HEK293 (cell line): ENCODE measurements around the gene RAMP1.

Source experiments
- CTCF ChIA-PET: fragments of 350-600 bp; formaldehyde crosslinking; extraction: SDS; loops from one replicate; lab custom pipeline; 2021; ENCODE audit warnings: antibody characterized with exemption; lab: Yijun Ruan, JAX
- POLR2A ChIA-PET: fragments of 300-600 bp; formaldehyde crosslinking; extraction: SDS; loops from one replicate; lab custom pipeline; 2020; ENCODE audit warnings: antibody characterized with exemption, inconsistent platforms; lab: Yijun Ruan, JAX
- H3K27ac ChIP-seq: fragments of 200-500 bp; sonication (Bioruptor generic); 2 replicates; pipeline ENCODE4 v1.5.1; 2014; ENCODE audit warnings: low read depth, low read length, control low read depth, inconsistent platforms; ENCODE audit errors: extremely low read depth
- H3K36me3 ChIP-seq, 2 experiments: fragments of 200-500 bp in 1 of 2; sonication (Bioruptor generic) in 1 of 2; 1 replicate in 1 of 2; 2 replicates in 1 of 2; pipeline ENCODE4 v1.5.1; 2014 to 2017; ENCODE audit warnings: inconsistent platforms in 2 of 2, low read length in 2 of 2; ENCODE audit not compliant: control insufficient read depth in 2 of 2, insufficient read depth in 1 of 2
- H3K4me1 ChIP-seq: fragments of 200-500 bp; sonication (Bioruptor generic); 2 replicates; pipeline ENCODE4 v1.5.1; 2014; ENCODE audit warnings: mild to moderate bottlenecking, low read length, inconsistent platforms; ENCODE audit not compliant: control insufficient read depth, insufficient read depth
- H3K4me3 ChIP-seq: 2 replicates; pipeline ENCODE4 v1.5.1; 2011; ENCODE audit warnings: low read depth, mild to moderate bottlenecking, control low read depth, low read length, moderate library complexity
- H3K9me3 ChIP-seq: fragments of 200-500 bp; sonication (Bioruptor generic); 2 replicates; pipeline ENCODE4 v1.5.1; 2014; ENCODE audit warnings: low read depth, low read length, inconsistent platforms; ENCODE audit not compliant: control insufficient read depth, insufficient read depth
- EGR2 ChIP-seq: fragments of 450-650 bp; formaldehyde crosslinking; IDR thresholded peaks from 2 replicates; pipeline ENCODE4 v1.5.1; 2016; ENCODE audit warnings: low read depth, missing biosample characterization, missing genetic modification characterization
- KLF9 ChIP-seq: fragments of 450-650 bp; formaldehyde crosslinking; IDR thresholded peaks from 2 replicates; pipeline ENCODE4 v1.5.1; 2016; ENCODE audit warnings: missing biosample characterization, missing genetic modification characterization, low read depth
- MZF1 ChIP-seq: fragments of 450-650 bp; formaldehyde crosslinking; IDR thresholded peaks from 2 replicates; pipeline ENCODE4 v1.5.1; 2017; ENCODE audit warnings: missing biosample characterization, missing genetic modification characterization, borderline replicate concordance
- SCRT2 ChIP-seq: fragments of 450-650 bp; formaldehyde crosslinking; IDR thresholded peaks from 2 replicates; pipeline ENCODE4 v1.5.1; 2016; ENCODE audit warnings: missing biosample characterization, missing genetic modification characterization
- ZNF157 ChIP-seq: fragments of 450-650 bp; formaldehyde crosslinking; IDR thresholded peaks from 2 replicates; pipeline ENCODE4 v1.5.1; 2016; ENCODE audit warnings: missing biosample characterization, missing genetic modification characterization
- ZNF311 ChIP-seq: fragments of 450-650 bp; formaldehyde crosslinking; IDR thresholded peaks from 2 replicates; pipeline ENCODE4 v1.5.1; 2017; ENCODE audit warnings: missing biosample characterization, missing genetic modification characterization, borderline replicate concordance
- ZNF394 ChIP-seq: fragments of 450-650 bp; formaldehyde crosslinking; IDR thresholded peaks from 2 replicates; pipeline ENCODE4 v1.5.1; 2016; ENCODE audit warnings: missing biosample characterization, missing genetic modification characterization, mild to moderate bottlenecking, moderate library complexity, borderline replicate concordance
- ZNF423 ChIP-seq: fragments of 450-650 bp; formaldehyde crosslinking; IDR thresholded peaks from 2 replicates; pipeline ENCODE4 v1.5.1; 2016; ENCODE audit warnings: missing biosample characterization, missing genetic modification characterization
- ZNF558 ChIP-seq: fragments of 450-650 bp; formaldehyde crosslinking; IDR thresholded peaks from 2 replicates; pipeline ENCODE4 v1.5.1; 2016; ENCODE audit warnings: missing biosample characterization, missing genetic modification characterization
- ZNF596 ChIP-seq: fragments of 450-650 bp; IDR thresholded peaks from 2 replicates; pipeline ENCODE4 v1.5.0; 2018; ENCODE audit warnings: missing biosample characterization, mild to moderate bottlenecking, missing genetic modification characterization, moderate library complexity
- ZNF626 ChIP-seq: fragments of 450-650 bp; sonication (Bioruptor Pico); formaldehyde crosslinking; IDR thresholded peaks from 2 replicates; pipeline ENCODE4 v1.5.1; 2018; ENCODE audit warnings: missing biosample characterization, missing genetic modification characterization, inconsistent platforms
- ZNF654 ChIP-seq: fragments of 450-650 bp; formaldehyde crosslinking; IDR thresholded peaks from 2 replicates; pipeline ENCODE4 v1.5.1; 2016; ENCODE audit warnings: low read depth, missing biosample characterization, missing genetic modification characterization
- TF ChIP-seq, protein P1 (sequence below): IDR thresholded peaks from 2 replicates; pipeline ENCODE4 v1.6.1; 2011; ENCODE audit warnings: mild to moderate bottlenecking, low read depth, low read length, borderline replicate concordance
- TF ChIP-seq, protein P2 (sequence below): fragments of 450-650 bp; formaldehyde crosslinking; IDR thresholded peaks from 2 replicates; pipeline ENCODE4 v1.5.1; 2016; ENCODE audit warnings: missing biosample characterization, missing genetic modification characterization
- TF ChIP-seq, protein P3 (sequence below): fragments of 450-650 bp; formaldehyde crosslinking; IDR thresholded peaks from 2 replicates; pipeline ENCODE4 v1.5.1; 2016; ENCODE audit warnings: missing biosample characterization, missing genetic modification characterization, borderline replicate concordance
- TF ChIP-seq, protein P4 (sequence below): fragments of 450-650 bp; formaldehyde crosslinking; IDR thresholded peaks from 2 replicates; pipeline ENCODE4 v1.5.1; 2016; ENCODE audit warnings: missing biosample characterization, missing genetic modification characterization
- TF ChIP-seq, protein P5 (sequence below): fragments of 450-650 bp; formaldehyde crosslinking; IDR thresholded peaks from 2 replicates; pipeline ENCODE4 v1.5.1; 2016; ENCODE audit warnings: missing biosample characterization, missing genetic modification characterization
- TF ChIP-seq, protein P6 (sequence below): fragments of 450-650 bp; formaldehyde crosslinking; IDR thresholded peaks from 2 replicates; pipeline ENCODE4 v1.5.1; 2016; ENCODE audit warnings: missing biosample characterization, missing genetic modification characterization

Gene RAMP1

DNA sequence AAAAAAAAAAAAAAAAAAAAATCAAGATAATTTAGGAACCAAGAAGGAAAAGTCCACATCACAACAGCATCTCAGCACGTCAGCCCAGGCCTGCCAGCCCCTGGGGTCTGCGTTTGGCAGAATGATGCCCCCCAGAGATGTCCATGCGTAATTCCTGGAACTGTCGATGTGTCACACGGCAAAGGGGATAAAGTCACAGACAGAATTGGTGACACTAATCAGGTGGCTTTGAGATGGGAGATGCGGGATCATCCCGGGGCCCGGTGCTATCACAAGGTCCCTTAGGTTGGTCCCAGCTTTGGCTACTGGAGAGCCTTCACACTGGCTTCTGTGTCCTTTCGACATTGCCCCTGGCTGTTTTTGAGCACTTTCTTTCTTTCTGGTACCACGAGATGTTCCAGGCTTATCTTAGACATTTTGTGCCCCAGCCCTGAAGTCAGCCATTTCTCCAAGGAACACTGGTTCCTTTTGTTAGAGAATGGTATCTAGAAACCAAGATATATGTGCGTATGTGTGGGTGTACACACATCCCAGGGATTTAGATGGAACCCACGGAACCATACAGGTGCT, 20.7 kb downstream of the RAMP1 start (continued):
- TF ChIP-seq, protein P1, sequence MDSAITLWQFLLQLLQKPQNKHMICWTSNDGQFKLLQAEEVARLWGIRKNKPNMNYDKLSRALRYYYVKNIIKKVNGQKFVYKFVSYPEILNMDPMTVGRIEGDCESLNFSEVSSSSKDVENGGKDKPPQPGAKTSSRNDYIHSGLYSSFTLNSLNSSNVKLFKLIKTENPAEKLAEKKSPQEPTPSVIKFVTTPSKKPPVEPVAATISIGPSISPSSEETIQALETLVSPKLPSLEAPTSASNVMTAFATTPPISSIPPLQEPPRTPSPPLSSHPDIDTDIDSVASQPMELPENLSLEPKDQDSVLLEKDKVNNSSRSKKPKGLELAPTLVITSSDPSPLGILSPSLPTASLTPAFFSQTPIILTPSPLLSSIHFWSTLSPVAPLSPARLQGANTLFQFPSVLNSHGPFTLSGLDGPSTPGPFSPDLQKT = no peak
- no peak for TF ChIP-seq ZNF394
- TF ChIP-seq, protein P2, sequence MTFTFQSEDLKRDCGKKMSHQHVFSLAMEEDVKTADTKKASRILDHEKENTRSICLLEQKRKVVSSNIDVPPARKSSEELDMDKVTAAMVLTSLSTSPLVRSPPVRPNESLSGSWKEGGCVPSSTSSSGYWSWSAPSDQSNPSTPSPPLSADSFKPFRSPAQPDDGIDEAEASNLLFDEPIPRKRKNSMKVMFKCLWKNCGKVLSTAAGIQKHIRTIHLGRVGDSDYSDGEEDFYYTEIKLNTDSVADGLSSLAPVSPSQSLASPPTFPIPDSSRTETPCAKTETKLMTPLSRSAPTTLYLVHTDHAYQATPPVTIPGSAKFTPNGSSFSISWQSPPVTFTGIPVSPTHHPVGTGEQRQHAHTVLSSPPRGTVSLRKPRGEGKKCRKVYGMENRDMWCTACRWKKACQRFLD (tag by site-specific recombination) = no peak
- no peak for TF ChIP-seq ZNF654
- TF ChIP-seq ZNF626 = no peak
- TF ChIP-seq, protein P3, sequence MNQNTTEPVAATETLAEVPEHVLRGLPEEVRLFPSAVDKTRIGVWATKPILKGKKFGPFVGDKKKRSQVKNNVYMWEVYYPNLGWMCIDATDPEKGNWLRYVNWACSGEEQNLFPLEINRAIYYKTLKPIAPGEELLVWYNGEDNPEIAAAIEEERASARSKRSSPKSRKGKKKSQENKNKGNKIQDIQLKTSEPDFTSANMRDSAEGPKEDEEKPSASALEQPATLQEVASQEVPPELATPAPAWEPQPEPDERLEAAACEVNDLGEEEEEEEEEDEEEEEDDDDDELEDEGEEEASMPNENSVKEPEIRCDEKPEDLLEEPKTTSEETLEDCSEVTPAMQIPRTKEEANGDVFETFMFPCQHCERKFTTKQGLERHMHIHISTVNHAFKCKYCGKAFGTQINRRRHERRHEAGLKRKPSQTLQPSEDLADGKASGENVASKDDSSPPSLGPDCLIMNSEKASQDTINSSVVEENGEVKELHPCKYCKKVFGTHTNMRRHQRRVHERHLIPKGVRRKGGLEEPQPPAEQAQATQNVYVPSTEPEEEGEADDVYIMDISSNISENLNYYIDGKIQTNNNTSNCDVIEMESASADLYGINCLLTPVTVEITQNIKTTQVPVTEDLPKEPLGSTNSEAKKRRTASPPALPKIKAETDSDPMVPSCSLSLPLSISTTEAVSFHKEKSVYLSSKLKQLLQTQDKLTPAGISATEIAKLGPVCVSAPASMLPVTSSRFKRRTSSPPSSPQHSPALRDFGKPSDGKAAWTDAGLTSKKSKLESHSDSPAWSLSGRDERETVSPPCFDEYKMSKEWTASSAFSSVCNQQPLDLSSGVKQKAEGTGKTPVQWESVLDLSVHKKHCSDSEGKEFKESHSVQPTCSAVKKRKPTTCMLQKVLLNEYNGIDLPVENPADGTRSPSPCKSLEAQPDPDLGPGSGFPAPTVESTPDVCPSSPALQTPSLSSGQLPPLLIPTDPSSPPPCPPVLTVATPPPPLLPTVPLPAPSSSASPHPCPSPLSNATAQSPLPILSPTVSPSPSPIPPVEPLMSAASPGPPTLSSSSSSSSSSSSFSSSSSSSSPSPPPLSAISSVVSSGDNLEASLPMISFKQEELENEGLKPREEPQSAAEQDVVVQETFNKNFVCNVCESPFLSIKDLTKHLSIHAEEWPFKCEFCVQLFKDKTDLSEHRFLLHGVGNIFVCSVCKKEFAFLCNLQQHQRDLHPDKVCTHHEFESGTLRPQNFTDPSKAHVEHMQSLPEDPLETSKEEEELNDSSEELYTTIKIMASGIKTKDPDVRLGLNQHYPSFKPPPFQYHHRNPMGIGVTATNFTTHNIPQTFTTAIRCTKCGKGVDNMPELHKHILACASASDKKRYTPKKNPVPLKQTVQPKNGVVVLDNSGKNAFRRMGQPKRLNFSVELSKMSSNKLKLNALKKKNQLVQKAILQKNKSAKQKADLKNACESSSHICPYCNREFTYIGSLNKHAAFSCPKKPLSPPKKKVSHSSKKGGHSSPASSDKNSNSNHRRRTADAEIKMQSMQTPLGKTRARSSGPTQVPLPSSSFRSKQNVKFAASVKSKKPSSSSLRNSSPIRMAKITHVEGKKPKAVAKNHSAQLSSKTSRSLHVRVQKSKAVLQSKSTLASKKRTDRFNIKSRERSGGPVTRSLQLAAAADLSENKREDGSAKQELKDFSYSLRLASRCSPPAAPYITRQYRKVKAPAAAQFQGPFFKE (tag by site-specific recombination) = no peak
- no peak for TF ChIP-seq ZNF596 (tag by site-specific recombination)
- TF ChIP-seq MZF1 (tag by site-specific recombination) = no peak
- no peak for TF ChIP-seq ZNF558 (tag by site-specific recombination)
- TF ChIP-seq KLF9 (tag by site-specific recombination) = no peak

DNA sequence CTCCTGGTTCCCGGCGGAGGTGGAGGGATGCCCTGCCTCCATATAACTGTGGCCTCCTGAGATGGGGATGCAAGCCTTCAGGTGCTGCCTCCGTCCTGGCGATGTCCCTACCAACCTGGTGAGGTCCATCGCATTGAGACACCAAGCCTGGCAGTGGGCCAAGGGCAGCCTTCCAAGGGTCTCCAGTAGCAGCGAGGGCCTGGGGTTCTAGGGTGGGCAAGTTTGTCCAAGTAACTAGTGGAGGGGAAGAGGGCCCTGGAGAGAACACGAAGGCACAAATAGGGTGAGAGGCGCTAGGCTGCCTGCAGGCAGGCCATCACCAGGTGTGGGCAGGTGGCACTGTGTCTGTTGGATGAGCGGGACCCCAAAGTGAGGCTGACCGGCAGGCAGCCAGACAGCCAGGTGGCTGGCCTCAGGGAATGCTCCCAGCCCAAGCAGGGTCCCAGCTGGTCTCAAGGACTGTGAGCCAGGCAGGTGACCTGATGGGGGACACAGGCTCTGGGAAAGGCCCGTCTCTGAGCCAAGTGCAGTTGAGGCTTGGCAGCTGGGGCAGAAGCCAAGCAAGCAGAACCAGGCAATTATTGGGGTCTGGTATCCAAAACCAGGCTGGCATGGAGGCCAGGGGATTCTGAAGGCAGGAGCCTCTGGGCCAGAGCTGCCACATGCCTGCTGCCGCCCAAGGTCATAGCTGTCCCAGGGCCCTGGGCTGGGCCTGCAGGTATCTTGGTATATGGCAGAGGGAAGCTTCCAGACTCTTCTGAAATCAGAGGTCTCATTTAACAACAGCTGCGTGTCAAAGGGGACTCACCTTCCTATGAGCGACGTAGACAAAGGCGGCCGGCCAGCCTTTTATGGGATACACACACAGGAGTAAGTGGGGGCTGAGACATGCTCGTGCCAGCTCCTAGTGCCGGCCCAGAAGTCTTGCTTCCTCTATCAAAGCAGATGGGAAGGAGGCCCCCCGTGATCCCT, 23.4 kb downstream of the RAMP1 start:
- CTCF ChIA-PET = no interaction called here
- TF ChIP-seq ZNF157 = no peak
- TF ChIP-seq, protein P4, sequence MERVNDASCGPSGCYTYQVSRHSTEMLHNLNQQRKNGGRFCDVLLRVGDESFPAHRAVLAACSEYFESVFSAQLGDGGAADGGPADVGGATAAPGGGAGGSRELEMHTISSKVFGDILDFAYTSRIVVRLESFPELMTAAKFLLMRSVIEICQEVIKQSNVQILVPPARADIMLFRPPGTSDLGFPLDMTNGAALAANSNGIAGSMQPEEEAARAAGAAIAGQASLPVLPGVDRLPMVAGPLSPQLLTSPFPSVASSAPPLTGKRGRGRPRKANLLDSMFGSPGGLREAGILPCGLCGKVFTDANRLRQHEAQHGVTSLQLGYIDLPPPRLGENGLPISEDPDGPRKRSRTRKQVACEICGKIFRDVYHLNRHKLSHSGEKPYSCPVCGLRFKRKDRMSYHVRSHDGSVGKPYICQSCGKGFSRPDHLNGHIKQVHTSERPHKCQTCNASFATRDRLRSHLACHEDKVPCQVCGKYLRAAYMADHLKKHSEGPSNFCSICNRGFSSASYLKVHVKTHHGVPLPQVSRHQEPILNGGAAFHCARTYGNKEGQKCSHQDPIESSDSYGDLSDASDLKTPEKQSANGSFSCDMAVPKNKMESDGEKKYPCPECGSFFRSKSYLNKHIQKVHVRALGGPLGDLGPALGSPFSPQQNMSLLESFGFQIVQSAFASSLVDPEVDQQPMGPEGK (tag by site-specific recombination) = no peak
- TF ChIP-seq EGR2 (tag by site-specific recombination) = no peak
- TF ChIP-seq SCRT2 = no peak
- TF ChIP-seq ZNF311 (tag by site-specific recombination) = no peak
- no peak for TF ChIP-seq ZNF423 (tag by site-specific recombination)
- TF ChIP-seq, protein P5, sequence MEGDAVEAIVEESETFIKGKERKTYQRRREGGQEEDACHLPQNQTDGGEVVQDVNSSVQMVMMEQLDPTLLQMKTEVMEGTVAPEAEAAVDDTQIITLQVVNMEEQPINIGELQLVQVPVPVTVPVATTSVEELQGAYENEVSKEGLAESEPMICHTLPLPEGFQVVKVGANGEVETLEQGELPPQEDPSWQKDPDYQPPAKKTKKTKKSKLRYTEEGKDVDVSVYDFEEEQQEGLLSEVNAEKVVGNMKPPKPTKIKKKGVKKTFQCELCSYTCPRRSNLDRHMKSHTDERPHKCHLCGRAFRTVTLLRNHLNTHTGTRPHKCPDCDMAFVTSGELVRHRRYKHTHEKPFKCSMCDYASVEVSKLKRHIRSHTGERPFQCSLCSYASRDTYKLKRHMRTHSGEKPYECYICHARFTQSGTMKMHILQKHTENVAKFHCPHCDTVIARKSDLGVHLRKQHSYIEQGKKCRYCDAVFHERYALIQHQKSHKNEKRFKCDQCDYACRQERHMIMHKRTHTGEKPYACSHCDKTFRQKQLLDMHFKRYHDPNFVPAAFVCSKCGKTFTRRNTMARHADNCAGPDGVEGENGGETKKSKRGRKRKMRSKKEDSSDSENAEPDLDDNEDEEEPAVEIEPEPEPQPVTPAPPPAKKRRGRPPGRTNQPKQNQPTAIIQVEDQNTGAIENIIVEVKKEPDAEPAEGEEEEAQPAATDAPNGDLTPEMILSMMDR = no peak
- TF ChIP-seq, protein P6, sequence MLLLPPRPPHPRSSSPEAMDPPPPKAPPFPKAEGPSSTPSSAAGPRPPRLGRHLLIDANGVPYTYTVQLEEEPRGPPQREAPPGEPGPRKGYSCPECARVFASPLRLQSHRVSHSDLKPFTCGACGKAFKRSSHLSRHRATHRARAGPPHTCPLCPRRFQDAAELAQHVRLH (tag by site-specific recombination) = no peak
- TF ChIP-seq, all 188 proteins: peak for 0
- POLR2A ChIA-PET = no interaction called here

More for the DNA sequence above, 23.4 kb downstream of the RAMP1 start:
- Histone ChIP-seq H3K9me3 (no peaks in the 10 kb centered on the region), H3K36me3 (no peaks in the 10 kb centered on the region), H3K4me3 (no peak overlapping the region), H3K4me1 (no peaks in the 10 kb centered on the region), H3K27ac (no peak overlapping the region)
